ENCODE measurements around the gene HLA-G. TPM values are rescaled to one million over a fixed set of nuclear protein-coding genes. Genes with fewer than 3 reads are reported as not detected.
"Not testable (repeated sequence)": the region's sequence is repeated elsewhere in the genome, so short reads cannot be mapped to it uniquely, and the experiment has no call there.

HLA-G gene
- total RNA-seq, result under 1 TPM in 1 of 2 donors, not detected in 1; 0.78 TPM

GRCh38 chr6:29827579-29828470 lies at the start of gene HLA-G:
Gene HLA-G (plus strand): TSS chr6:29827825. CDS start chr6:29827845, 20 bp downstream.
- no peak for TF ChIP-seq CTCF (IDR thresholded peaks at IDR 0.05)
- TF ChIP-seq POLR2A (IDR thresholded peaks at IDR 0.05), result no peak
- H3K4me1 ChIP-seq, result peaks cover 14% of the 10 kb centered on the region
- no peak within 1 kb of the TSS for H3K27ac ChIP-seq
- intact Hi-C loops (cut with DNase I), result no loop called here
- no peaks in the 10 kb centered on the region for H3K36me3 ChIP-seq (replicated peaks in 1 of 2; ENCODE audit: insufficient read depth in 1 of 2, low read depth in 2 of 2)
- peak in 2 of 4 donors; percentile 17 to 44 for DNase-seq
- H3K4me3 ChIP-seq, result no peak within 1 kb of the TSS
- no peaks in the 10 kb centered on the region for H3K9me3 ChIP-seq
- peak; percentile 53 for ATAC-seq
- H3K27me3 ChIP-seq, result peaks cover 0 to 4% of the 10 kb centered on the region in 2 donors
- 6 to 9% methylated on average over 39 to 73 of the region's 75 CpGs for WGBS, 2 donors

- H3K4me1 ChIP-seq; ATAC-seq; intact Hi-C loops (cut with DNase I); DNase-seq; H3K27ac ChIP-seq; H3K36me3 ChIP-seq (replicated peaks in 1 of 2; ENCODE audit: insufficient read depth in 1 of 2, low read depth in 2 of 2); H3K4me3 ChIP-seq; H3K27me3 ChIP-seq; H3K9me3 ChIP-seq: not testable (repeated sequence)
- 77 to 79% methylated on average over 7 to 13 of the region's 13 CpGs for WGBS, 2 donors
Measured at GRCh38 chr6:29780019-29780698, 47.5 kb upstream of the HLA-G start.

- intact Hi-C loops (cut with DNase I), result no loop called here
Measured at GRCh38 chr6:29789176-29789575, 38.4 kb upstream of the HLA-G start.

GRCh38 chr6:29790626-29791025 lies 37.0 kb upstream of the HLA-G start:
- DNase-seq (peak in 2 of 4 donors; percentile 27 to 44), ATAC-seq (peak; percentile 54)
- H3K36me3 ChIP-seq (replicated peaks in 1 of 2; ENCODE audit: insufficient read depth in 1 of 2, low read depth in 2 of 2), result no peaks in the 10 kb centered on the region
- no peak overlapping the region for H3K4me3 ChIP-seq
- no peaks in the 10 kb centered on the region for H3K9me3 ChIP-seq
- peak overlapping the region in 1 of 4 donors; percentile 82 for H3K27ac ChIP-seq
- intact Hi-C loops (cut with DNase I), result no loop called here
- 63 to 70% methylated on average over 3 of the region's 3 CpGs for WGBS, 2 donors
- no peaks in the 10 kb centered on the region for H3K27me3 ChIP-seq
- peaks cover 31% of the 10 kb centered on the region for H3K4me1 ChIP-seq
- TF ChIP-seq CTCF (IDR thresholded peaks at IDR 0.05) (no peak), POLR2A (IDR thresholded peaks at IDR 0.05) (peak in 2 of 3 donors; percentile 42 to 62)

More at GRCh38 chr6:29789176-29789575, 38.4 kb upstream of the HLA-G start:
- no peak for TF ChIP-seq CTCF (IDR thresholded peaks at IDR 0.05)
- no peak for TF ChIP-seq POLR2A (IDR thresholded peaks at IDR 0.05)
- H3K27me3 ChIP-seq, result no peaks in the 10 kb centered on the region
- peaks cover 31% of the 10 kb centered on the region for H3K4me1 ChIP-seq
- no peaks in the 10 kb centered on the region for H3K36me3 ChIP-seq (replicated peaks in 1 of 2; ENCODE audit: insufficient read depth in 1 of 2, low read depth in 2 of 2)
- ATAC-seq, result no peak
- H3K9me3 ChIP-seq, result no peaks in the 10 kb centered on the region
- DNase-seq, result no peak
- H3K4me3 ChIP-seq, result no peak overlapping the region
- no peak overlapping the region for H3K27ac ChIP-seq
- 93 to 100% methylated on average over 1 of the region's 1 CpG for WGBS, 2 donors

- no peak for ATAC-seq
- DNase-seq, result no peak
- Histone ChIP-seq H3K27ac (peak overlapping the region in 3 of 4 donors; percentile 77 to 82 (median 81)), H3K36me3 (replicated peaks in 1 of 2; ENCODE audit: insufficient read depth in 1 of 2, low read depth in 2 of 2) (no peaks in the 10 kb centered on the region), H3K9me3 (no peaks in the 10 kb centered on the region), H3K4me3 (no peak overlapping the region), H3K4me1 (peaks cover 31% of the 10 kb centered on the region), H3K27me3 (no peaks in the 10 kb centered on the region)
- WGBS, 2 donors, result 46 to 59% methylated on average over 3 of the region's 3 CpGs
- no peak for TF ChIP-seq POLR2A (IDR thresholded peaks at IDR 0.05)
- TF ChIP-seq CTCF (IDR thresholded peaks at IDR 0.05), result no peak
- intact Hi-C loops (cut with DNase I), result no loop called here
Measured at GRCh38 chr6:29791162-29791561, 36.5 kb upstream of the HLA-G start.
